ENCODE data around the gene PLXNA4. TPM values are rescaled to one million over a fixed set of nuclear protein-coding genes. Genes with fewer than 3 reads are reported as not detected.

The PLXNA4 gene
- total RNA-seq, 2 donors from 2014 or later, result 2.1 to 8.2 TPM

GRCh38 chr7:132112106-132112505, 464.2 kb downstream of the PLXNA4 start:
- 78 to 80% methylated on average over 2 of the region's 2 CpGs for WGBS, 2 donors
- no peak overlapping the region for H3K4me3 ChIP-seq
- no peaks in the 10 kb centered on the region for H3K27me3 ChIP-seq
- no peak overlapping the region for H3K27ac ChIP-seq
- H3K9me3 ChIP-seq, result no peaks in the 10 kb centered on the region
- TF ChIP-seq, protein P1, sequence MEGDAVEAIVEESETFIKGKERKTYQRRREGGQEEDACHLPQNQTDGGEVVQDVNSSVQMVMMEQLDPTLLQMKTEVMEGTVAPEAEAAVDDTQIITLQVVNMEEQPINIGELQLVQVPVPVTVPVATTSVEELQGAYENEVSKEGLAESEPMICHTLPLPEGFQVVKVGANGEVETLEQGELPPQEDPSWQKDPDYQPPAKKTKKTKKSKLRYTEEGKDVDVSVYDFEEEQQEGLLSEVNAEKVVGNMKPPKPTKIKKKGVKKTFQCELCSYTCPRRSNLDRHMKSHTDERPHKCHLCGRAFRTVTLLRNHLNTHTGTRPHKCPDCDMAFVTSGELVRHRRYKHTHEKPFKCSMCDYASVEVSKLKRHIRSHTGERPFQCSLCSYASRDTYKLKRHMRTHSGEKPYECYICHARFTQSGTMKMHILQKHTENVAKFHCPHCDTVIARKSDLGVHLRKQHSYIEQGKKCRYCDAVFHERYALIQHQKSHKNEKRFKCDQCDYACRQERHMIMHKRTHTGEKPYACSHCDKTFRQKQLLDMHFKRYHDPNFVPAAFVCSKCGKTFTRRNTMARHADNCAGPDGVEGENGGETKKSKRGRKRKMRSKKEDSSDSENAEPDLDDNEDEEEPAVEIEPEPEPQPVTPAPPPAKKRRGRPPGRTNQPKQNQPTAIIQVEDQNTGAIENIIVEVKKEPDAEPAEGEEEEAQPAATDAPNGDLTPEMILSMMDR (IDR thresholded peaks at IDR 0.05), result no peak
- no peak for TF ChIP-seq POLR2A (IDR thresholded peaks at IDR 0.05)
- intact Hi-C loops (cut with DNase I), result no loop called here
- H3K4me1 ChIP-seq, result no peaks in the 10 kb centered on the region
- no peaks in the 10 kb centered on the region for H3K36me3 ChIP-seq (replicated peaks in 1 of 2; ENCODE audit: insufficient read depth in 1 of 2, low read depth in 2 of 2)
- ATAC-seq (no peak), DNase-seq (no peak)

GRCh38 chr7:132110692-132111091, 465.6 kb downstream of the PLXNA4 start:
- TF ChIP-seq, protein P1 (IDR thresholded peaks at IDR 0.05), result no peak
- no peak for TF ChIP-seq POLR2A (IDR thresholded peaks at IDR 0.05)
- H3K27me3 ChIP-seq, result no peaks in the 10 kb centered on the region
- no peaks in the 10 kb centered on the region for H3K36me3 ChIP-seq (replicated peaks in 1 of 2; ENCODE audit: insufficient read depth in 1 of 2, low read depth in 2 of 2)
- H3K27ac ChIP-seq, result no peak overlapping the region
- ATAC-seq (no peak), DNase-seq (no peak)
- 41 to 54% methylated on average over 3 of the region's 3 CpGs for WGBS, 2 donors
- H3K4me1 ChIP-seq, result no peaks in the 10 kb centered on the region
- intact Hi-C loops (cut with DNase I), result no loop called here
- H3K4me3 ChIP-seq, result no peak overlapping the region
- H3K9me3 ChIP-seq, result no peaks in the 10 kb centered on the region

- DNase-seq, result no peak
- H3K4me1 ChIP-seq, result no peaks in the 10 kb centered on the region
- TF ChIP-seq POLR2A (IDR thresholded peaks at IDR 0.05), result no peak
- TF ChIP-seq, protein P1 (IDR thresholded peaks at IDR 0.05), result no peak
- ATAC-seq, result no peak
- no peak overlapping the region for H3K27ac ChIP-seq
- H3K9me3 ChIP-seq, result no peaks in the 10 kb centered on the region
- no peaks in the 10 kb centered on the region for H3K27me3 ChIP-seq
- H3K36me3 ChIP-seq (replicated peaks in 1 of 2; ENCODE audit: insufficient read depth in 1 of 2, low read depth in 2 of 2), result no peaks in the 10 kb centered on the region
- WGBS, 2 donors, result 89 to 96% methylated on average over 1 of the region's 1 CpG
- H3K4me3 ChIP-seq, result no peak overlapping the region
- intact Hi-C loops (cut with DNase I), result no loop called here
Measured at GRCh38 chr7:132109769-132110168, 466.5 kb downstream of the PLXNA4 start.

- Histone ChIP-seq H3K9me3 (no peaks in the 10 kb centered on the region), H3K36me3 (replicated peaks in 1 of 2; ENCODE audit: insufficient read depth in 1 of 2, low read depth in 2 of 2) (no peaks in the 10 kb centered on the region), H3K27me3 (no peaks in the 10 kb centered on the region), H3K27ac (no peak overlapping the region), H3K4me1 (no peaks in the 10 kb centered on the region), H3K4me3 (no peak overlapping the region)
- 45 to 62% methylated on average over 4 of the region's 4 CpGs for WGBS, 2 donors
- ATAC-seq, result no peak
- TF ChIP-seq POLR2A (IDR thresholded peaks at IDR 0.05), result no peak
- TF ChIP-seq, protein P1 (IDR thresholded peaks at IDR 0.05), result no peak
- DNase-seq, result no peak
- intact Hi-C loops (cut with DNase I), result no loop called here
Measured at GRCh38 chr7:132108563-132108962, 467.7 kb downstream of the PLXNA4 start.

DNA sequence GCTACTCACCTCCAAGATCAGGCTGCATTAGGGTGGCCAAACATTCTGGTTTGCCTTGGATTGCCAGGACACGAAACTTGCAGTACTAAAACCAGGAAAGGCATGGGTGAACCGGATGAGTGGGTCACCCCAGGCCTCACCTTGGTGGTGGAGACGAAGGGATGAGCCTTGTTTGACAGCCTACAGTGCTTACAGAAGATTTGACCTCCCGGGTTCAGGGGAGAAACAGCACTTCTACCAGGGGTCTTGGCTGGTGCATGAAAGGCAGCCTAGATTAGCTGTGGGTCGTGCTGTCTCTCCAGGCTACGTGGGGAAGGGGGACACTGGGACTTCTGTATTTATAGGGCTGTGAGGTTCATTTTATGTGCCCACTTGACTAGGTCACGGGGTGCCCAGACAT, 469.8 kb downstream of the PLXNA4 start:
- H3K4me1 ChIP-seq, result no peaks in the 10 kb centered on the region
- intact Hi-C loops (cut with DNase I), result no loop called here
- no peaks in the 10 kb centered on the region for H3K27me3 ChIP-seq
- no peaks in the 10 kb centered on the region for H3K36me3 ChIP-seq (replicated peaks in 1 of 2; ENCODE audit: insufficient read depth in 1 of 2, low read depth in 2 of 2)
- H3K27ac ChIP-seq, result no peak overlapping the region
- no peaks in the 10 kb centered on the region for H3K9me3 ChIP-seq
- ATAC-seq (no peak), DNase-seq (no peak)
- no peak for TF ChIP-seq POLR2A (IDR thresholded peaks at IDR 0.05)
- TF ChIP-seq, protein P1 (IDR thresholded peaks at IDR 0.05), result no peak
- 79 to 81% methylated on average over 7 of the region's 7 CpGs for WGBS, 2 donors
- no peak overlapping the region for H3K4me3 ChIP-seq

All from body of pancreas (tissue), 4 donors.